HEK293T (cell line): Measurements from ENCODE around the gene PICALM.

Experiments used
- ARNT ChIP-seq: fragments of 450-650 bp; IDR thresholded peaks from 2 replicates; pipeline ENCODE4 v1.6.1; 2017; ENCODE audit warnings: mild to moderate bottlenecking
- BHLHE40 ChIP-seq: fragments of 450-650 bp; IDR thresholded peaks from 2 replicates; pipeline ENCODE4 v1.6.1; 2016; ENCODE audit warnings: mild to moderate bottlenecking, moderate library complexity, borderline replicate concordance
- ELF4 ChIP-seq: fragments of 450-650 bp; IDR thresholded peaks from 2 replicates; pipeline ENCODE4 v1.6.1; 2017; ENCODE audit warnings: antibody characterized with exemption
- FOXA1 ChIP-seq: fragments of 450-650 bp; IDR thresholded peaks from 2 replicates; pipeline ENCODE4 v1.6.1; 2016; ENCODE audit warnings: mild to moderate bottlenecking
- FOXK2 ChIP-seq: fragments of 450-650 bp; IDR thresholded peaks from 2 replicates; pipeline ENCODE4 v1.6.1; 2016; ENCODE audit warnings: mild to moderate bottlenecking
- HDGF ChIP-seq: fragments of 450-650 bp; IDR thresholded peaks from 2 replicates; pipeline ENCODE4 v1.6.1; 2017; ENCODE audit warnings: antibody characterized with exemption, borderline replicate concordance
- L3MBTL2 ChIP-seq: fragments of 450-650 bp; conservative IDR thresholded peaks from 2 replicates; pipeline ENCODE4 v1.6.1; 2016; ENCODE audit warnings: mild to moderate bottlenecking
- NFRKB ChIP-seq: fragments of 450-650 bp; IDR thresholded peaks from 2 replicates; pipeline ENCODE4 v1.6.1; 2016; ENCODE audit warnings: mild to moderate bottlenecking, moderate library complexity
- SP1 ChIP-seq: fragments of 450-650 bp; IDR thresholded peaks from 2 replicates; pipeline ENCODE4 v1.6.1; 2017
- SUZ12 ChIP-seq: fragments of 450-650 bp; IDR thresholded peaks from 2 replicates; pipeline ENCODE4 v1.6.1; 2016; ENCODE audit warnings: mild to moderate bottlenecking
- TARDBP ChIP-seq: fragments of 450-650 bp; IDR thresholded peaks from 2 replicates; pipeline ENCODE4 v1.6.1; 2016
- ZNF384 ChIP-seq: fragments of 450-650 bp; IDR thresholded peaks from 2 replicates; pipeline ENCODE4 v1.6.1; 2016

DNA sequence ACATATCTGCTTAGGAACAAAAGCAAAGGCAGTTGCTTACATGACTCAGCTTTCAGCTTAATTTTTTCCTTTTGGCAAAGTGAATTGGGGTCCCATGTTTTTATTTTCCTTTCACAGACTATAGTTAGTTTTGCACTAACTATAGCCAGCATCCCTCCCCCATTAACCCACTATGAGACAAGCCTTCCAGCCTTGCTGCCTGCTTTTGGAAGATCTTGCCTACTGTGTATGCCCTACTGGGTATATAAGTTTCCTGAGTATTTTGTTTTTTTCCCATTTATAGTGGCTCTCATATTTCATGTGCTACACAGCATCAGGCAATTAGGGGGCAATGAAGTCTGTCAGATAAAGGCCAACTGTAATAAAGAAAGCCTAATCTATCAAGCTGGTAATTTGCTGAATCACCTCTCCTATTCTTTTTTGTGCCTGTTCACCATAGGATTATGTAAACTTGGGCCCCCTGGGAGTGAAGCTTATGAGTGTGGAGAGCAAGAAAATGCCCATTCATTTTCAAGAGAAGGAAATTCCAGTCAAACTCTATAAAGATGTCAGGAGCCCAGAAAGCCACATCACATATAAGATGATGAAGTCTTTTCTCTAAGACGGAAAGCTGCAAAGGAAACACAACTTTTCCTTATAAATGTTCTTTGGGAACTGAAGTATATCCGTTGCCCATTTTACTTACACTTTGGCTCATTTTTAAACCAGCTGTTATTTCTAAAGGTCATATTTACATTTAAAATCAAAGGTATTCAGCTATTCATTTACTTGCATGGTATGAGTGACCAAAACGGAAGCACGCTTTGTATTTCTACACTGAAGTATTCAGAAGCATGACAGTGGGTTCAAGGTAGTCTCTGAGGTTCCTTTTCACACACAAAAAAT lies 149.7 kb downstream of the PICALM start:
- TF ChIP-seq SUZ12, result no peak
- TF ChIP-seq ELF4, result no peak
- no peak for TF ChIP-seq FOXA1
- no peak for TF ChIP-seq BHLHE40
- TF ChIP-seq SP1, result no peak
- no peak for TF ChIP-seq HDGF
- TF ChIP-seq ZNF384, result peak; percentile 29; the same call in 1 of the 2 replicates
- no peak for TF ChIP-seq NFRKB
- TF ChIP-seq FOXK2, result no peak
- TF ChIP-seq TARDBP, result no peak
- no peak for TF ChIP-seq ARNT
- no peak for TF ChIP-seq L3MBTL2
